Right lobe of liver (tissue), 4 donors: Measurements from ENCODE around the gene PIWIL1.

Source experiments
- CTCF ChIP-seq, 4 donors: fragments of 200-600 bp in 3 of 4; fragments of 450-650 bp in 1 of 4; IDR thresholded peaks; one replicate each; pipeline versions ENCODE4 v1.5.1 to v1.8.0; 2016 to 2022; ENCODE audit warnings: antibody characterized with exemption in 4 of 4, mild to moderate bottlenecking in 2 of 4
- POLR2A ChIP-seq: fragments of 450-650 bp; IDR thresholded peaks from one replicate; pipeline ENCODE4 v1.6.1; 2017; ENCODE audit warnings: antibody characterized with exemption, mild to moderate bottlenecking
- donor health status: DM: no; HTN: no; CAD: no.
- donor health status: DM: no; HTN: no; CAD: no.
- donor health status: DM: no; HTN: yes; CAD: no.

GRCh38 chr12:130382818-130383217, 45.1 kb downstream of the PIWIL1 start:
- TF ChIP-seq CTCF (IDR thresholded peaks at IDR 0.05) (no peak), POLR2A (no peak)
